ENCODE data around the gene SIPA1. TPM values are rescaled to one million over a fixed set of nuclear protein-coding genes. Genes with fewer than 3 reads are reported as not detected.

SIPA1 gene
- total and polyA plus RNA-seq, 4 donors = 15.4 to 34.9 (median 22.8) TPM

DNA sequence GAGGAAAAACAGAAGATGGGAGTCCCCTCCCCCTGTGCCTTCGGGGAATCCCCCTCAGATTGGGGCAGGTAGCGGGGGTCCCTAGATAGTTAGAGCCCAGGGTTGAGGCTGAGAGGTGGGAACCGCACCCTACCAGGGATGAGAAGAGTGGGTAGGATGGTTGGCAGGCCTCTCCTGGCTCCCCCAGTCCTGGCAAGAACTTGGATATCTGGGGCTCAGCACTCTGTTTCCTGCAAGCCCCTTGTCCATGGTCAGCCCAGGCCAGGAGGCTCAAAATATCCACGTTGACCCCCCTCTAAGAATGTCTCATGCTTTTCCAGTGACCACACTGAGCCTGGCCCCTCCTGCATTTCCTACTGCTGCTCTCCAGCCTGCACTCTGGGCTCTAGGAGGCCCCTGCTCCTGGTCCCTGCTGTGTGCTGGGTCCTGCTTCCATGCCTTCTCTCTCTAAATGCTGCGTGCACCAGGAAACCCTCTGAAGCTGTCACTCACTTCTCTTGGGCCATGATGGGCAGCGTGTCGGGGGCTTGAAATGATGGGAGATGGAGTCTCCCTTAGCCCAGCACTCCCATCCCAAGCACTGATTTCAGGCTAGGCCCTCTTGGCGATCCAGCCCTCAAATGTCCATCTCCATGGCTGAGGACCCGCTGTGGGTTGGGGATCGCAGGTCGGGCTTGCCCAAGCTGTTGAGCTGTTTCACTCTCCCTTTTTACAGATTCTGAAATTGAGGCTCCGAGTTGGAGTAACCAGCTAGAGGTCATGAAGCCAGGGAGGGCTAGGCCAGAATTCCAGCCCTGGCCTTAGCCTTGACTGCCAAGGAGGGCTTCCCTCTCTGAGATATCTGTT is 25.9 kb upstream of the SIPA1 start:
- DNase-seq (ENCODE audit: low spot score) = no peak
- TF ChIP-seq HNF4G (IDR thresholded peaks at IDR 0.05) = no peak
- Histone ChIP-seq H3K27me3 (ENCODE audit: control insufficient read depth in 4 of 4, insufficient read depth in 4 of 4, low read length in 3 of 4) (no peaks in the 10 kb centered on the region), H3K9ac (ENCODE audit: low read depth in 1 of 2, low read length in 2 of 2) (peak overlapping the region in 1 of 2 donors; percentile 69), H3K4me3 (ENCODE audit: low read depth in 1 of 3, low read length in 3 of 3) (peak overlapping the region; percentile 80 to 90 (median 83)), H3K27ac (ENCODE audit: low read depth in 1 of 2, low read length in 2 of 2) (peak overlapping the region; percentile 64 to 96), H3K36me3 (ENCODE audit: control insufficient read depth in 4 of 4, insufficient read depth in 3 of 4, low read depth in 1 of 4, low read length in 3 of 4) (peaks cover 0 to 14% (median 1%) of the 10 kb centered on the region in 4 donors), H3K9me3 (ENCODE audit: control insufficient read depth in 4 of 4, low read length in 3 of 4) (no peaks in the 10 kb centered on the region), H3K4me1 (ENCODE audit: control insufficient read depth in 4 of 4, insufficient read depth in 4 of 4, low read length in 3 of 4) (peaks cover 15 to 61% (median 43%) of the 10 kb centered on the region in 4 donors)
- 66% methylated on average over 12 of the region's 12 CpGs for WGBS

DNA sequence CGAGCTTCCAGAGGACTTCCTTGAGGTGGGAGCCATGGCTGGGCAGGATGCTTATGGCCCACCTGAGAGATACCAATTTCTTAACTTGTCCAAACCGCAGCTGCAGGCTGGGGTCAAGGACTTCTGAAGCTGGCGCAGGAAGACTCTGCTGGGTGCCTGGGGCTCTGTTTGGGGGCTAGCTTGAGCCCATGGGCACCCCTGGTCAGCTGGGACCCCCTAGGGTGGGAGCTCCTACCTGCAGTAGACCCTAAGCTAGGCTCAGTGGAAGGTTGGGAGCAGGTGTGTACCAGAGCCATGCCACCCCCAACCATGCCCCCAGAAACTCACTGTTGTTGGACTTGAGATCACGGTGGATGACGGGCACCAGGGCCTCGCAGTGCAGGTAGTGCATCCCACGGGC is 25.2 kb upstream of the SIPA1 start:
- Histone ChIP-seq H3K4me1 (ENCODE audit: control insufficient read depth in 4 of 4, insufficient read depth in 4 of 4, low read length in 3 of 4) (peaks cover 15 to 62% (median 47%) of the 10 kb centered on the region in 4 donors), H3K4me3 (ENCODE audit: low read depth in 1 of 3, low read length in 3 of 3) (peak overlapping the region; percentile 80 to 90 (median 83)), H3K9me3 (ENCODE audit: control insufficient read depth in 4 of 4, low read length in 3 of 4) (no peaks in the 10 kb centered on the region), H3K27me3 (ENCODE audit: control insufficient read depth in 4 of 4, insufficient read depth in 4 of 4, low read length in 3 of 4) (no peaks in the 10 kb centered on the region), H3K27ac (ENCODE audit: low read depth in 1 of 2, low read length in 2 of 2) (peak overlapping the region; percentile 60 to 96), H3K36me3 (ENCODE audit: control insufficient read depth in 4 of 4, insufficient read depth in 3 of 4, low read depth in 1 of 4, low read length in 3 of 4) (peaks cover 0 to 16% (median 2%) of the 10 kb centered on the region in 4 donors), H3K9ac (ENCODE audit: low read depth in 1 of 2, low read length in 2 of 2) (peak overlapping the region in 1 of 2 donors; percentile 69)
- 50% methylated on average over 7 of the region's 7 CpGs for WGBS
- no peak for DNase-seq (ENCODE audit: low spot score)
- TF ChIP-seq SP1 (IDR thresholded peaks at IDR 0.05) (no peak), GABPA (IDR thresholded peaks at IDR 0.05 in 1 of 2, conservative IDR thresholded peaks at IDR 0.05 in 1 of 2) (no peak), NR2F2 (IDR thresholded peaks at IDR 0.05) (no peak), TAF1 (conservative IDR thresholded peaks at IDR 0.05) (no peak), RAD21 (IDR thresholded peaks at IDR 0.05) (no peak), HNF4A (conservative IDR thresholded peaks at IDR 0.05) (no peak)

DNA sequence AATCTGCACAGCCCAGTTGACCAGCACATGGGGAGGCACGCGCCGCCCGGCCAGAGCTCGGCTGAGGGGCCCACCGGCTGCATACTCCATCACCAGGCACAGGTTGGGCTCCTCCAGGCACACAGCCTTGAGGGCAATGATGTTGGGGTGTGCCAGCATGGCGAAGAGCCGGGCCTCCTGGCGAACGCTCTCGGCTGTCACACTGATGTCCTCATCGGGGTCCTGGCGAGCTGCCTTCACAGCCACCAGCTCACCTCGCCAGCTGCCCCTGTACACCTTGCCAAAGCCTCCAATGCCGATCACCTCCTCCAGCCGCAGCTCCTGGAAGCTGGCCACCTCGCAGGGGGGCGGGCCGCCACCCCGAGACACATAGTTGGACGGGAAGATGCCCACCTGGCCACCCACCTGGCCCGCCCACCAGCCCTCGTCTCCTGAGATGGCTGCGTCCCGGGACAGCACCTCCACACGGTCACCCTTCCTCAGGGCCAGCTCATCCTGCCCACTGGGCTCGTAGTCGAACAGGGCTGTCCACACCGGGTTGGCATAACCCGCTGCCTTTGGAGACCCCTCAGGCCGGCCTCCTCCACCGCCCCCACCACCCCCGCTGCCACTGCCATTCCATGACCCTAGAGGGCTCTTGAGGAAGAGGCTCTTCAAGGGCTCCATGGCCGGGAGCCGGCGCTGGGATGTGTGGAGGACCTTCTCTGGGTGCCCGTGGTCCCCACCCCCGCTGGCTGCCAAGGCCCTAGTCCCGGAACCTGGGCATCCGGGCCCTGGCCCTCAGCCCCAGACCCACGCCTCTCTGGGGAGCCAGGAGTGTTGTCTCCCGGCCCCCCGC is 24.6 kb upstream of the SIPA1 start:
- Histone ChIP-seq H3K27ac (ENCODE audit: low read depth in 1 of 2, low read length in 2 of 2) (peak overlapping the region; percentile 60 to 96), H3K9ac (ENCODE audit: low read depth in 1 of 2, low read length in 2 of 2) (peak overlapping the region; percentile 64 to 76), H3K4me3 (ENCODE audit: low read depth in 1 of 3, low read length in 3 of 3) (peak overlapping the region; percentile 80 to 90 (median 83)), H3K9me3 (ENCODE audit: control insufficient read depth in 4 of 4, low read length in 3 of 4) (no peaks in the 10 kb centered on the region), H3K27me3 (ENCODE audit: control insufficient read depth in 4 of 4, insufficient read depth in 4 of 4, low read length in 3 of 4) (no peaks in the 10 kb centered on the region), H3K4me1 (ENCODE audit: control insufficient read depth in 4 of 4, insufficient read depth in 4 of 4, low read length in 3 of 4) (peaks cover 15 to 60% (median 47%) of the 10 kb centered on the region in 4 donors), H3K36me3 (ENCODE audit: control insufficient read depth in 4 of 4, insufficient read depth in 3 of 4, low read depth in 1 of 4, low read length in 3 of 4) (peaks cover 3 to 13% (median 6%) of the 10 kb centered on the region in 4 donors)
- 13% methylated on average over 43 of the region's 43 CpGs for WGBS
- TF ChIP-seq YY1 (IDR thresholded peaks at IDR 0.05) (no peak), HNF4A (conservative IDR thresholded peaks at IDR 0.05) (no peak), EGR1 (IDR thresholded peaks at IDR 0.05; ENCODE audit: low read depth in 2 of 2) (no peak), RAD21 (IDR thresholded peaks at IDR 0.05) (no peak), NR2F2 (IDR thresholded peaks at IDR 0.05) (no peak), TAF1 (conservative IDR thresholded peaks at IDR 0.05) (no peak), FOXA1 (IDR thresholded peaks at IDR 0.05) (no peak), REST (IDR thresholded peaks at IDR 0.05) (no peak), FOXA2 (IDR thresholded peaks at IDR 0.05) (no peak), HNF4G (IDR thresholded peaks at IDR 0.05) (no peak), ZBTB33 (IDR thresholded peaks at IDR 0.05) (no peak), RXRA (IDR thresholded peaks at IDR 0.05) (no peak), JUND (IDR thresholded peaks at IDR 0.05) (no peak)
- TF ChIP-seq, protein P1, sequence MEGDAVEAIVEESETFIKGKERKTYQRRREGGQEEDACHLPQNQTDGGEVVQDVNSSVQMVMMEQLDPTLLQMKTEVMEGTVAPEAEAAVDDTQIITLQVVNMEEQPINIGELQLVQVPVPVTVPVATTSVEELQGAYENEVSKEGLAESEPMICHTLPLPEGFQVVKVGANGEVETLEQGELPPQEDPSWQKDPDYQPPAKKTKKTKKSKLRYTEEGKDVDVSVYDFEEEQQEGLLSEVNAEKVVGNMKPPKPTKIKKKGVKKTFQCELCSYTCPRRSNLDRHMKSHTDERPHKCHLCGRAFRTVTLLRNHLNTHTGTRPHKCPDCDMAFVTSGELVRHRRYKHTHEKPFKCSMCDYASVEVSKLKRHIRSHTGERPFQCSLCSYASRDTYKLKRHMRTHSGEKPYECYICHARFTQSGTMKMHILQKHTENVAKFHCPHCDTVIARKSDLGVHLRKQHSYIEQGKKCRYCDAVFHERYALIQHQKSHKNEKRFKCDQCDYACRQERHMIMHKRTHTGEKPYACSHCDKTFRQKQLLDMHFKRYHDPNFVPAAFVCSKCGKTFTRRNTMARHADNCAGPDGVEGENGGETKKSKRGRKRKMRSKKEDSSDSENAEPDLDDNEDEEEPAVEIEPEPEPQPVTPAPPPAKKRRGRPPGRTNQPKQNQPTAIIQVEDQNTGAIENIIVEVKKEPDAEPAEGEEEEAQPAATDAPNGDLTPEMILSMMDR (IDR thresholded peaks at IDR 0.05; ENCODE audit: low read depth, low read length, missing input control) = no peak
- TF ChIP-seq, protein P2, sequence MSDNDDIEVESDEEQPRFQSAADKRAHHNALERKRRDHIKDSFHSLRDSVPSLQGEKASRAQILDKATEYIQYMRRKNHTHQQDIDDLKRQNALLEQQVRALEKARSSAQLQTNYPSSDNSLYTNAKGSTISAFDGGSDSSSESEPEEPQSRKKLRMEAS (IDR thresholded peaks at IDR 0.05) = no peak
- TF ChIP-seq, protein P3, sequence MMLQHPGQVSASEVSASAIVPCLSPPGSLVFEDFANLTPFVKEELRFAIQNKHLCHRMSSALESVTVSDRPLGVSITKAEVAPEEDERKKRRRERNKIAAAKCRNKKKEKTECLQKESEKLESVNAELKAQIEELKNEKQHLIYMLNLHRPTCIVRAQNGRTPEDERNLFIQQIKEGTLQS (IDR thresholded peaks at IDR 0.05) = no peak
- no peak for DNase-seq (ENCODE audit: low spot score)

All from liver (tissue), 9 donors.